Esophagus muscularis mucosa (tissue), 3 donors: ENCODE results near the gene DGKB.

Experiments used
- POLR2A ChIP-seq: fragments of 450-650 bp; IDR thresholded peaks from one replicate; pipeline ENCODE4 v1.6.1; 2017; ENCODE audit warnings: antibody characterized with exemption, moderate library complexity, mild to moderate bottlenecking, low read depth
- TF ChIP-seq, protein P1 (sequence below), 3 experiments: fragments of 200-600 bp in 2 of 3; fragments of 450-650 bp in 1 of 3; sonication (generic) in 2 of 3; IDR thresholded peaks; one replicate each; pipeline ENCODE4 v1.5.1; 2017 to 2019; ENCODE audit warnings: antibody characterized with exemption in 3 of 3, mild to moderate bottlenecking in 2 of 3, moderate library complexity in 1 of 3

DNA sequence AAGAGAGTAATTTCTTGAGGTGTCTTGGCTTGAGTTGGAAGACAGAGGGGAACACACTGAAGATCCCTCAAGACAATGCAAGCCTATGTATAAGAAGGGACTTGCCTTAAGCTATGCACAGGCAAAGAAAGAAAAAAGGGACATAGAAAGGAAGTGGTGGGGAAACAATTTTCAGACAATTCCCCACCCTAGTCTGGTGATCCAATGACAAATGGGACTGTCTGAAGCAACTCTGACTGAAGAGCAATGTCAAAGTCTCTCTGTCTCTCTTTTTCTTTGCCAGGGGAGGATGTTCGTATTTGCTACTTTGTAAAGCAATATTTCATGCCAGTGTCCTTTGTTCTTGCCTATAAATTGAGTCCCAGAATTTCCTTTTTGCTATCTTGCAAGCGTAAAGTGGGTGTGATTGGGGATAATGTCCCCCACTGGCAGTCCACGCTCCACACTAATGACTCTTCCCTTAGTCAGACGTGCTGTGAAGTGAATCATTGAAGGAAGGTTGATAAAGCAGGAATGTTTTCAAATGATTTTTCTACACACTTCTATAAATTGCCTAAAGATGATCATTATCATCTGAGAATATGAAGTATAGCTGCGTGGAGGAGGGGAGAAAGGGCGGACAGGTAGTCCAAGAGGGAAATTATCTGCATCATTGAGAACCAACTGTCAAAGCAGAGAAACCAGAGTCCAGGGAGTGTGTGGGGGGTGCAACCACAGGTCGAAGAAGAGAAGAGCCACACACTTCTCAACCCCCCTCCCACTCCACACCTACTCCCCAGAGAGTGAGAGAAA, 669.3 kb downstream of the DGKB start:
- TF ChIP-seq, protein P1, sequence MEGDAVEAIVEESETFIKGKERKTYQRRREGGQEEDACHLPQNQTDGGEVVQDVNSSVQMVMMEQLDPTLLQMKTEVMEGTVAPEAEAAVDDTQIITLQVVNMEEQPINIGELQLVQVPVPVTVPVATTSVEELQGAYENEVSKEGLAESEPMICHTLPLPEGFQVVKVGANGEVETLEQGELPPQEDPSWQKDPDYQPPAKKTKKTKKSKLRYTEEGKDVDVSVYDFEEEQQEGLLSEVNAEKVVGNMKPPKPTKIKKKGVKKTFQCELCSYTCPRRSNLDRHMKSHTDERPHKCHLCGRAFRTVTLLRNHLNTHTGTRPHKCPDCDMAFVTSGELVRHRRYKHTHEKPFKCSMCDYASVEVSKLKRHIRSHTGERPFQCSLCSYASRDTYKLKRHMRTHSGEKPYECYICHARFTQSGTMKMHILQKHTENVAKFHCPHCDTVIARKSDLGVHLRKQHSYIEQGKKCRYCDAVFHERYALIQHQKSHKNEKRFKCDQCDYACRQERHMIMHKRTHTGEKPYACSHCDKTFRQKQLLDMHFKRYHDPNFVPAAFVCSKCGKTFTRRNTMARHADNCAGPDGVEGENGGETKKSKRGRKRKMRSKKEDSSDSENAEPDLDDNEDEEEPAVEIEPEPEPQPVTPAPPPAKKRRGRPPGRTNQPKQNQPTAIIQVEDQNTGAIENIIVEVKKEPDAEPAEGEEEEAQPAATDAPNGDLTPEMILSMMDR (IDR thresholded peaks at IDR 0.05): no peak
- TF ChIP-seq POLR2A: no peak
